HG03439 (cell line): ENCODE measurements around the gene FMN2.
"Not testable (repeated sequence)": the region's sequence is repeated elsewhere in the genome, so short reads cannot be mapped to it uniquely, and the experiment has no call there.

Source experiments
- ATAC-seq: cut with Tn5 transposase; IDR thresholded peaks from one replicate; pipeline ENCODE4 v1.9.1; 2021; ENCODE audit warnings: mild to moderate bottlenecking, moderate library complexity; ENCODE audit not compliant: unreplicated experiment

Gene FMN2

GRCh38 chr1:240304466-240304865, 212.8 kb downstream of the FMN2 start:
- no peak for ATAC-seq

DNA sequence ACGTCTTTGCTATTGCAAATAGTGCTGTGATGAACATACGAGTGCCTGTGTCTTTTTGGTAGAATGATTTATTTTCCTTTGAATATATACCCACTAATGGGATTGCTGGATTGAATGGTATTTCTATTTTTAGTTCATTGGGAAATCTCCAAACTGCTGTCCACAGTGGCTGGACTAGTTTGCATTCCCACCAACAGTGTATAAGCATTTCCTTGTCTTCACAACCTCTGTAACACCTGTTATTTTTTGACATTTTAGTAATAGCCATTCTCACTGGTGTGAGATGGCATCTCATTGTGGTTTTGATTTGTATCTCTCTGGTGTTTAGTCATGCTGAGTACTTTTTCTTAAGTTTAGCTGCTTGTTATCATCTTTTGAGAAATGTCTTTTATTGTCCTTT, 215.0 kb downstream of the FMN2 start:
- no peak for ATAC-seq

- ATAC-seq, result no peak
Observed at GRCh38 chr1:240308096-240308495, 216.4 kb downstream of the FMN2 start.

GRCh38 chr1:240309769-240310168, 218.1 kb downstream of the FMN2 start:
- ATAC-seq, result no peak

DNA sequence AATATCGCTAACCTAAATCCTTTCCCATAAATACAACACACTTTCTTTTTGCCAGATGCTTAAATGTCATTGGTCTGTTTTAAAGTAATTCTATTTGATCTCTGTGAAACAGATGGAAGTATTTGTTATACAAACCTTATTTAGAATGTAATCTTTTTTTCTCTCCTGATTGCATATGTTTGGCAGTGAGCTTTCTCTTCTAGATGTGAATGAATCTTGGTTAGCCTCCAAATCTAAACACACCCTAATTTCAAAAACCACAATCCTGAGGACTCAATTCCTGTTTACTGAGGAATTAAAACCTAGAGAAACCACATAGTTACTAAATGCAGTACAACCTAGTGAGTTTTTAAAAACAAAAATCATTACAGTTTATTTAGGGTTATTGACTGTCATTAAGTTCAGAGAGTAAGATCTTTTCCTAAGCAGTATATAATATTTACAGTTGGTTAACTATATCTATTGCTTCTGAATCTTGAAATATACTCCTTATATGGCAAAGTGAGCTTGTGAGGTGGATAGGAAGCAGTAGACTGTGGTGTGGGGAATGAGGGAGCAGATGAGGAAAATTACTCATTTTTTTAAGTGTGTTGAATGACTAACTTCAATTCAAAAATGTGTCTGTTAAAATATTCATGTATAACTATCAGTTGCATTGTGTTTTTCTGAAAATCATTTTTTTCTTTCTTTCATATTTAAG, 218.7 kb downstream of the FMN2 start:
- no peak for ATAC-seq

- ATAC-seq, result no peak
Observed at GRCh38 chr1:240312872-240313271, 221.2 kb downstream of the FMN2 start.

- ATAC-seq, result no peak
Observed at GRCh38 chr1:240314845-240315801, 223.4 kb downstream of the FMN2 start.

GRCh38 chr1:240319998-240320397, 228.3 kb downstream of the FMN2 start:
- no peak for ATAC-seq

DNA sequence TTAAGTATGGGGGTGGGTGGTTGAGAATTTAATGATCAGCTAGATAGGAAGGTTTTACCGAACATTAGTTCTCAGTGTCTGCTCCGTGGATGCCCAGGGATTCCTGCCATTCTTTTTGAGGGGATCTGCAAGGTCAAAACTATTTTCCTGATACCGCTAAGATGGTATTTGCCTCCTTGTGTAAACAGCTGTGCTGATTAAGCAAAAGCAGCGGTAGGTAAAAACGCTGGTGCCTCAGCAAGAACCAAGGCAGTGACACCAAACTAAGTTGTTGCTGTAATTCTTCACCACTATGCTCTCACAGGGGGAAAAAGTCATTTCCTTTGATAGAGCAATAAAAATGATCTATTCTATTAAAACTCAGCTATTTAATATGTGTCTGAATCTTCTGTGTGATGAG, 229.0 kb downstream of the FMN2 start:
- ATAC-seq, result no peak

- no peak for ATAC-seq
Observed at GRCh38 chr1:240322943-240323342, 231.3 kb downstream of the FMN2 start.

GRCh38 chr1:240328382-240328781, 236.7 kb downstream of the FMN2 start:
- not testable (repeated sequence) for ATAC-seq

DNA sequence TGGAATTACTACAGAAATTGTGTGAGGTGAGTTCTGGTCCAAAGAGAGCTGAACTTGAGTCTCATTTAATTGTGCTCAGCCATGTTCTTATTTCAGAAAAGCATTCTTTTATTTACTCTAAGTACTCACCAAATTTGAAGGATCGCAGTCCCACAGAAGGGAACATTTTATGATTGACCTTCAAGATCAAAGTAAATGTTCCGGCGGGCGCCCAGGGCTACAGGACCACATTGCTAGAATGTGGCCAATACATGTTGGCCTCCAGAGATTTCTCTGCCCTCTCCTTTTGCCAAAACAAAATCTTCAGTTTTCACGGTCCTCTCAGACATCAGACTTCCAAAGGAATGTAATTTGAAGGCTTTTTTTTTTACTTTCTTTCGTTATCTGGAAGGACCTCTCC, 237.8 kb downstream of the FMN2 start:
- ATAC-seq, result no peak

DNA sequence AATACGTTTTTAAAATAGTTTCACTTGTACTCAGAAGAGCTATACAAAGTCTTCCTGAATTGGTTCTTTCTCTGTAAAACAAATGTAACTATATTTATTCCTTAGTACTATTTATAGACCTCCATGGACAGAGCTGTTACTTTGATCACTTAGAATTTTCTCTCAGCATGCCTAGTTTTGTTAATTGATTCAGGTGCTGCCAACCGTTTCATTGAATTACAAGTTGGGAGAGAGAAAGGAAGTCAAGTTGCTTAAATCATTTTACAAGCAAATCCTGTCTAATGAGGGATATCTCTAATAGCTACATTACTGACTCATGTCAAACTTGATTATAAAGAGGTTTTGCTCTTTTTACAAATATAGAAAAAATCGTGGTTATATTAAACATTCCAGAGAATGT, 241.0 kb downstream of the FMN2 start:
- ATAC-seq, result no peak

- ATAC-seq, result no peak
Observed at GRCh38 chr1:240337781-240338180, 246.1 kb downstream of the FMN2 start.

- no peak for ATAC-seq
Observed at GRCh38 chr1:240338837-240339236, 247.2 kb downstream of the FMN2 start.

GRCh38 chr1:240341365-240342250, 249.9 kb downstream of the FMN2 start:
- no peak for ATAC-seq

DNA sequence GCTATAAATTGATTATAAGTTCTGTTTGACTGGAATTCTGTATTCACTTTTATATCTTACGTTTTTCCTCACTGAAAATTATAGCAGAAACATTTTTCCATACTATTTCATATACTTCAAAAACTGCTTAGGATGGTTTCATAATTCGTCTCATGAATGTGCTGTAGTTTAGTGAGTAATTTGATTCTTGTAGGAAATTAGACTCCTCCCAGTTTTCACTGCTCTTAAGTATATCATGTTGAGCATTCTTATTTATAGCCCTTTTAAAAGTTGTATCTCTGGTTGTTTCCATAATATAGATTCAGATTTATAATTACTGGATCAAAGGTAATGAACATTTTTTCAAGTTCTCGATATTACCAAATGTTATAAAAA, 250.6 kb downstream of the FMN2 start:
- no peak for ATAC-seq

DNA sequence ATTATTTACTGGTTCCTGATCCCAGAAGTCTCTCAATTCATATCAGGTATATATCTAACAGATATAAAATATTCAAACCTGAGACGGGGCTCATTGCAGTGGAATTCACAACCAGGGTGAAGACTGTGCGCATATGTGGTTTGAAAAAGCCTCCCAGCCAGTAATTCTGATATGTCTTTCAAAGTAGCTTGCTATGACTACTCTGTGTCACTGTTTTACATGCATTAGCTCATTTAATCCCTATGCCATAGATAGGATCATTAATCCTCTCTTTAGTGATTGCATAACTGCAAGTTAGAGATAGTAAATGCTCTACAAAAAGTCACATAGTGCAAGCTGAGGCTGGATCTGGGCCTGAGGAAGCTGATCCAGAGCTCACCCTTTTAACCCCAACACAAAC, 251.4 kb downstream of the FMN2 start:
- ATAC-seq, result no peak

- no peak for ATAC-seq
Observed at GRCh38 chr1:240343966-240344365, 252.3 kb downstream of the FMN2 start.

DNA sequence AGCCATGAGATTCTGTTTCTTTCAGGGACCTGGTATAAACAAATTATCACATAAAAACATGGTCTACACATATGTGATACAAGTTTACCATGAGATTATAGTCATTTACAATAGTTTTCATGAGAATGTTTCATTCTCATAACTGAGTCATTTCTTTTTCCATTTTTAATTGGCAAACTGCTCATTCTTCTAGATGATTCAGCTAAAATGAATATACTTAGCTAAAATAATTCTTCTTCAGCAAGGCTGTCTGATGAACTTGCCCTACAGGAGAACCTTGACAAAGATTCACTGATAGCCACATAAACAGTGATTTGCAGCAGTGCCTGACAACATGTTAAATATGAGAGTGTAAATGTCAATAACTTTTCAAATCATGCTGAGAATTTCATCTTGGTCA, 253.2 kb downstream of the FMN2 start:
- ATAC-seq, result no peak

DNA sequence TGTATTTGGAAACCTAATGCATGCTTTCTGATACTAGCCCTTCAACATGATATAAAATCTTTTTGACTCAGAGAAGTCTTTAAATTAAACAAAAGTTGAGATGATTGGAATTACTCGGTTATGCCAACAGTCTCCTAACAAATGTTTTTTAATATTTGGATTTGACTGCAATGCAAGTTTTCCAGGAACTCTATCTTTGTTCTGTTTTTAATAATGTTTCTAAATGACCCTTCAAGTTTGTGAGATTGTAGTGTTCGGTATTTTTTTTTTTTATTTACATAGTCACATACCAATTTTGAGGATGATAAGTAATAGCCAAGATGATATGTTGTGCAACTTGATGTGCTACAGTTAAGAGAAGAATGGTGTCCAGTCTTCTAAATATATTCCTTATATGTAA, 258.0 kb downstream of the FMN2 start:
- no peak for ATAC-seq
